ENCODE data around the gene SPRYD3.
A peak's percentile ranks its signal among the peaks of the same experiment; 100 is the strongest.
"Not testable (repeated sequence)": the region's sequence is repeated elsewhere in the genome, so short reads cannot be mapped to it uniquely, and the experiment has no call there.

Gene SPRYD3

GRCh38 chr12:53101931-53102781, 23.0 kb upstream of the SPRYD3 start:
- DNase-seq, result no peak

GRCh38 chr12:53101266-53101665, 22.1 kb upstream of the SPRYD3 start:
- DNase-seq, result no peak

GRCh38 chr12:53100466-53101151, 21.4 kb upstream of the SPRYD3 start:
- DNase-seq, result no peak

- DNase-seq, result peak; percentile 74 to 84 (median 76)
Measured at GRCh38 chr12:53099071-53099882, 20.1 kb upstream of the SPRYD3 start.

- no peak for DNase-seq
Measured at GRCh38 chr12:53098354-53098981, 19.3 kb upstream of the SPRYD3 start.

GRCh38 chr12:53097564-53098353, 18.6 kb upstream of the SPRYD3 start, which contains the start of gene IGFBP6:
TSS of gene IGFBP6 (plus strand) at chr12:53097667. CDS start at chr12:53097718, 51 bp downstream.
- peak; percentile 28 to 42 (median 38) for DNase-seq

DNA sequence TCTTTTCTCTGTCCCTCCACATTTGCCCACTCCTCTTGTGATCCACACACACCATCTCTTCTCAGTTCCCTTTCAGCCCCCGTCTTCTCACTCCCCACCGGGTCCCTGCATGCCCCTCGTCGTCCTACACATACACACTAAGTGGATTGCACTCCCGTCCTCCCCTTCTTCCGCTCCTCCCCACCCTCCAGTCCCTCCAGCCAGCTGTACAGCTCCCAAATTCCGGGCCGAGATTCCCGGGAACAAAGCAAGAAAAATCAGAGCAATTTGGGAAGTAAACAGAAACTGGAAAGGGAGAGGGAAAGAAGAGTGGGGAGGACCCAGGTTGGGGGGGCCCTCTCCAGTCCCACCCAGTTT, 18.0 kb upstream of the SPRYD3 start:
- DNase-seq, result no peak

GRCh38 chr12:53096759-53097158, 17.6 kb upstream of the SPRYD3 start:
- no peak for DNase-seq

DNA sequence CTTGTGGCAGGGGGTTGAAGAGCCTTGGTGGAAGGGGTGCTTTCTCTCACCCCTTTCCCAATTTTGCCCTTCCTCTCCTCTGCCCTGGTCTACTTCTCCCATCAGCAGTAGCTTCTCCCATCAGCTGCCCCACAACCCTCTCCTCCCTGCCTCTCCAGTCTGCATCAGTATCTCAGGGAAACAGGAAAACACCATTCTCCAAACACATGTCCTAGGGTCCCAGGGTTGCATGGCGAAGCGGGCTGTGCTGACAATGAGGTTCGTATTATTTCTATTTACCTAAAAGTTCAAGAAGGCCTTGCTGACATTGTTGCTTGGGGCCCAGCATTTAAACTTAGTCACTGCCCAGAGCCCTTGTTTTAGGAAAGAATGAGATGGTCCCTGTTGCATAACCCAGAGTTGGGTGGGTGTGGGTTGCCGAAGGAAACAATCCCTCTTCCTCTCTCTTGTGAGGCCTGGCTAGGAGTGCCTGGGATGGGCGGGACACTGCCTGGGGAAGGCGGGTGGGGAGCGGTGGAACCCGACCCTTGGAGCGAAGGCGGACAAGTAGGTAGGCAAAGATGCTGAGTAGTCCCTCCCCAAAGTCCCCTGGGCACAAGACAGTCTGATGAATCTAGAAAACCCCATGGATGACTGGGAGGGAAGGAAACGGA, 17.0 kb upstream of the SPRYD3 start:
- DNase-seq, result no peak

- DNase-seq, result not testable (repeated sequence)
Measured at GRCh38 chr12:53095596-53095895, 16.4 kb upstream of the SPRYD3 start.

GRCh38 chr12:53094796-53095595, 15.8 kb upstream of the SPRYD3 start:
- DNase-seq, result not testable (repeated sequence)

GRCh38 chr12:53094394-53094787, 15.2 kb upstream of the SPRYD3 start:
- no peak for DNase-seq

- DNase-seq, result no peak
Measured at GRCh38 chr12:53093777-53094393, 14.7 kb upstream of the SPRYD3 start.

GRCh38 chr12:53091756-53092155, 12.6 kb upstream of the SPRYD3 start:
- DNase-seq, result no peak

GRCh38 chr12:53090554-53090953, 11.4 kb upstream of the SPRYD3 start:
- DNase-seq, result no peak

DNA sequence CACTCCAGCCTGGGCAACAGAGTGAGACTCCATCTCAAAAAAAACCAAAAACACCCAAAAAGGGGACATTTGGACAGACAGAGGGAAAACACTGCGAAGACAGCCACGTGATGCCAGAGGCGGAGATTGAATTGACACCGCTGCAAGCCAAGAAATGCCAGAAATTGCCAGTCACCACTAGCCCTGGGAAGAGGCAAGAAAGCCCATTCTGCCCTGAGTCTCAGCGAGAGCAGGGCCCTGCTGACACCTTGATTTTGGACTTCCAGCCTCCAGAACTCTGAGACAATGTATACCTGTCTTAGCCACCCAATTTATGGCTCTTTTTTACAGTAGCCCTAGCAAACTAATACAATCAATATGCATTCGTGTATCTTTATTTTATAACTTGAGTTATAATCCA, 10.9 kb upstream of the SPRYD3 start:
- DNase-seq, result no peak

DNA sequence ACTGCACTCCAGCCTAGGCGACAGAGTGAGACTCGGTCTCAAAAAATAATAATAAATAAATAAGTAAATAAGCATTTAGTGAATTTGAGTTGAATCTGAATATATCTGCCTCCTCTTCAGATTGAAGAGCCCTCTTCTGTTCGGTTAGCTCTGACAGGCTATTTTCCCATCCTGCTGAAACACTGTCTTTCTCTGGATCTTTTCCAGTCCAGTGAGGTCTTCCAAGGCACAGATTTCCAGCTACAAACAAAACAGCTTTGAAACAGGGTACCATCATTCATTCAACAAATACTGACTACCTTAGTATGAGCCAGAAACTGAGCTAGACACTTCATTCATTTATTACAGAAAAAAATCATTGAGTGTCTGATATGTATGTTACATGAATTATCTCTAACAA, 7.2 kb upstream of the SPRYD3 start:
- DNase-seq, result no peak

- DNase-seq, result no peak
Measured at GRCh38 chr12:53082637-53083175, 3.5 kb upstream of the SPRYD3 start.

GRCh38 chr12:53078425-53079225, 565 bp downstream of the SPRYD3 start:
- peak in 2 of 4 experiments; percentile 43 to 45 for DNase-seq
